Measurements from ENCODE around the gene USP54.

DNA sequence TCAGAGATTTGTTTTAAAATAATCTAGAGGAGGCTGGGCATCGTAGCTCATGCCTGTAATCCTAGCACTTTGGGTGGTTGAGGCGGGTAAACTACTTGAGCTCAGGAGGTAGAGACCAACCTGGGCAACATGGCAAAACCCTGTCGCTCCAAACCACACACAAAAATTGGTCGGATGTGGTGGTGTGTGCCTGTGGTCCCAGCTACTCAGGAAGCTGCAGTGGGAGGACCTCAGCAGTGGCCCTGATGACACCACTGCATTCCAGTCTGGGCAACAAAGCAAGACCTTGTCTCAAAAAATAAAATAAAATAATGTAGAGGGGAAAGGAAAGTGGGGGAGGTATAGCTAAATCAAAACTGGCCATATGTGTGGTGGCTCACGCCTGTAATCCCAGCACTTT is 81.4 kb downstream of the USP54 start:
- TF ChIP-seq POLR2A (IDR thresholded peaks at IDR 0.05; ENCODE audit: low read length) (no peak), GATA1 (IDR thresholded peaks at IDR 0.05; ENCODE audit: low read depth, low read length) (no peak)

All from erythroblast (primary cell).